GM12878 (cell line): ENCODE data around the gene AKNA. TPM values are rescaled to one million over a fixed set of nuclear protein-coding genes. Genes with fewer than 3 reads are reported as not detected.
A peak's percentile ranks its signal among the peaks of the same experiment; 100 is the strongest.

ENCODE experiments used
- ATAC-seq: fragments of 200-7000 bp; cut with Tn5 transposase; 3 replicates; pipeline ENCODE4 v1.9.1; 2020; ENCODE audit warnings: mild to moderate bottlenecking, moderate library complexity
- BruUV-seq: library from RNA; stranded (reverse); fragments of 400-500 nt; replicated peaks from 2 replicates; lab custom pipeline; 2021; lab: Mats Ljungman, UMichigan
- CTCF ChIA-PET: fragments of 300-600 bp; sonication (Branson Sonifier 250); formaldehyde crosslinking; extraction: SDS; loops from one replicate; lab custom pipeline; 2021; ENCODE audit warnings: inconsistent platforms; lab: Yijun Ruan, JAX
- POLR2A ChIA-PET: fragments of 350-600 bp; formaldehyde crosslinking; extraction: SDS; loops from one replicate; lab custom pipeline; 2021; ENCODE audit warnings: inconsistent platforms; lab: Charles Lee
- RAD21 ChIA-PET: fragments of 300-600 bp; sonication (Branson Sonifier 250); formaldehyde crosslinking; loops from one replicate; lab custom pipeline; 2023; ENCODE audit warnings: antibody characterized with exemption; ENCODE audit not compliant: unreplicated experiment; lab: Charles Lee
- SMC1A ChIA-PET: fragments of 300-600 bp; sonication (Branson Sonifier 250); formaldehyde crosslinking; loops from one replicate; lab custom pipeline; 2023; ENCODE audit not compliant: unreplicated experiment, uncharacterized antibody; lab: Charles Lee
- DNase-seq: peaks from one replicate; pipeline ENCODE4 v3.0.0-alpha.2; 2011; ENCODE audit warnings: low read depth, low spot score
- FAIRE-seq: peaks from 3 replicates; lab custom pipeline; 2011; peaks lifted over from hg19 to GRCh38; lab: Jason Lieb, UNC
- H2AFZ ChIP-seq: 2 replicates; pipeline ENCODE4 v1.6.0; 2011; ENCODE audit warnings: low read depth, low read length, control low read depth; ENCODE audit not compliant: control insufficient read depth
- H3K27ac ChIP-seq: 2 replicates; pipeline ENCODE4 v1.5.1; 2011; ENCODE audit warnings: control low read depth; ENCODE audit not compliant: control insufficient read depth, insufficient read depth
- H3K27me3 ChIP-seq, 2 experiments: replicated peaks in 1 of 2; 2 replicates each; pipeline versions ENCODE4 v1.6.0 to v1.6.1; 2011; ENCODE audit warnings: low read length in 1 of 2; ENCODE audit not compliant: control insufficient read depth in 2 of 2, insufficient read depth in 2 of 2
- H3K36me3 ChIP-seq, 2 experiments: 2 replicates each; pipeline ENCODE4 v1.5.1; 2011; ENCODE audit warnings: low read length in 1 of 2; ENCODE audit not compliant: control insufficient read depth in 2 of 2, insufficient read depth in 2 of 2
- H3K4me1 ChIP-seq: 2 replicates; pipeline ENCODE4 v1.6.1; 2011; ENCODE audit warnings: mild to moderate bottlenecking, low read length, moderate library complexity, mixed read lengths; ENCODE audit not compliant: control insufficient read depth, insufficient read depth
- H3K4me2 ChIP-seq: 2 replicates; pipeline ENCODE4 v1.6.0; 2011; ENCODE audit warnings: control low read depth; ENCODE audit not compliant: control insufficient read depth, insufficient read depth
- H3K4me3 ChIP-seq: fragments of 200-600 bp; sonication (generic); 2 replicates; pipeline ENCODE4 v1.5.1; 2016
- H3K79me2 ChIP-seq: 2 replicates; pipeline ENCODE4 v1.6.0; 2011; ENCODE audit warnings: low read length; ENCODE audit not compliant: control insufficient read depth, insufficient read depth
- H3K9ac ChIP-seq: 2 replicates; pipeline ENCODE4 v1.8.0; 2011; ENCODE audit warnings: low read length, control low read depth, mixed read lengths; ENCODE audit not compliant: control insufficient read depth, insufficient read depth
- H3K9me3 ChIP-seq: replicated peaks from 3 replicates; pipeline ENCODE4 v1.5.1; 2011; ENCODE audit warnings: mild to moderate bottlenecking, low read length; ENCODE audit not compliant: control insufficient read depth, insufficient read depth
- H4K20me1 ChIP-seq: 2 replicates; pipeline ENCODE4 v1.6.0; 2011; ENCODE audit not compliant: control insufficient read depth, insufficient read depth
- CHD1 ChIP-seq: IDR thresholded peaks from 2 replicates; pipeline ENCODE4 v1.6.1; 2012; ENCODE audit warnings: low read depth, low read length, improper control_type of control experiment
- CHD2 ChIP-seq: IDR thresholded peaks from 2 replicates; pipeline ENCODE4 v1.6.1; 2011; ENCODE audit warnings: low read depth, low read length, improper control_type of control experiment, borderline replicate concordance
- CREM ChIP-seq: IDR thresholded peaks from 2 replicates; pipeline ENCODE4 v1.6.1; 2014; ENCODE audit warnings: antibody characterized with exemption, low read depth
- JUNB ChIP-seq: IDR thresholded peaks from 2 replicates; pipeline ENCODE4 v1.6.1; 2016; ENCODE audit warnings: antibody characterized with exemption, mild to moderate bottlenecking
- MXI1 ChIP-seq: fragments of 150-350 bp; IDR thresholded peaks from 2 replicates; pipeline ENCODE4 v1.6.1; 2011; ENCODE audit warnings: low read depth, mild to moderate bottlenecking, inconsistent platforms, low read length, improper control_type of control experiment
- PAX8 ChIP-seq: fragments of 450-650 bp; IDR thresholded peaks from 2 replicates; pipeline ENCODE4 v1.6.1; 2017; ENCODE audit warnings: mild to moderate bottlenecking, moderate library complexity
- PKNOX1 ChIP-seq: fragments of 450-650 bp; IDR thresholded peaks from 2 replicates; pipeline ENCODE4 v1.6.1; 2016; ENCODE audit warnings: mild to moderate bottlenecking
- PRDM15 ChIP-seq: fragments of 450-650 bp; formaldehyde crosslinking; IDR thresholded peaks from 2 replicates; pipeline ENCODE4 v1.4.0; 2020; ENCODE audit warnings: mild to moderate bottlenecking, moderate library complexity
- RBBP5 ChIP-seq: fragments of 200-600 bp; sonication (generic); conservative IDR thresholded peaks from 2 replicates; pipeline ENCODE4 v1.6.1; 2016
- SIN3A ChIP-seq: IDR thresholded peaks from 2 replicates; pipeline ENCODE4 v1.6.1; 2012; ENCODE audit warnings: low read depth, low read length, improper control_type of control experiment
- SIX5 ChIP-seq: IDR thresholded peaks from 2 replicates; pipeline ENCODE4 v1.6.1; 2011; ENCODE audit warnings: mild to moderate bottlenecking, low read depth, low read length, moderate library complexity; ENCODE audit not compliant: severe bottlenecking
- SKIL ChIP-seq: fragments of 450-650 bp; IDR thresholded peaks from 2 replicates; pipeline ENCODE4 v1.6.1; 2017; ENCODE audit warnings: mild to moderate bottlenecking, low read depth, inconsistent platforms; ENCODE audit not compliant: poor library complexity, severe bottlenecking
- USF2 ChIP-seq: IDR thresholded peaks from 2 replicates; pipeline ENCODE4 v1.6.1; 2011; ENCODE audit warnings: low read depth, low read length, improper control_type of control experiment, borderline replicate concordance
- WRNIP1 ChIP-seq: IDR thresholded peaks from 2 replicates; pipeline ENCODE4 v1.6.1; 2011; ENCODE audit warnings: low read depth, low read length, improper control_type of control experiment, borderline replicate concordance
- WGBS: methylation state at CpG from one replicate; pipeline ENCODE4 v1.1.6; 2016; ENCODE audit warnings: low lambda C conversion rate; ENCODE audit not compliant: insufficient replicate concordance, insufficient coverage; ENCODE audit errors: missing lambda C conversion rate; 5-methylcytosine and 5-hydroxymethylcytosine counted together
- in situ Hi-C: fragments of 300-500 bp; cut with MboI; formaldehyde crosslinking; loops from 9 replicates; pipeline ENCODE4 v1.14.3; 2018; ENCODE audit warnings: mixed read lengths
- intact Hi-C: fragments of 100-400 bp; cut with micrococcal nuclease; formaldehyde crosslinking; loops from one replicate; pipeline ENCODE4 v1.14.2; 2022; ENCODE audit not compliant: unreplicated experiment
- polyA plus RNA-seq, 11 experiments: library from polyadenylated mRNA; depleted of rRNA in 4 of 11; unstranded in 6 of 11; stranded (reverse) in 5 of 11; fragments of >200 nt; fragmentation: Nextera tagmentation in 4 of 11; fragmentation: Illumina TruSeq in 1 of 11; extraction: Ambion mirVana in 4 of 11; extraction: Trizol in 1 of 11; gene quantifications; 1 replicate in 1 of 11; 2 replicates in 10 of 11; pipeline versions ENCODE4 v1.2.1 to v1.2.3, GENCODE V29; 2011 to 2016; ENCODE audit warnings: inconsistent platforms in 2 of 11, missing spikeins in 2 of 11, low read depth in 1 of 11
- total RNA-seq, 4 experiments: library from RNA; depleted of rRNA in 3 of 4; stranded (reverse); fragments of >200 nt in 3 of 4; fragmentation: Illumina TruSeq in 1 of 4; extraction: Trizol in 1 of 4; gene quantifications; 2 replicates each; pipeline versions ENCODE4 v1.2.1 to v1.2.3, GENCODE V29; 2013 to 2021

AKNA gene
- total and polyA plus RNA-seq, 10 of the 15 experiments (the other 5 are each of a cell fraction or from before 2014, with no cell fraction given): 1.6 to 132 (median 35.3) TPM

DNA sequence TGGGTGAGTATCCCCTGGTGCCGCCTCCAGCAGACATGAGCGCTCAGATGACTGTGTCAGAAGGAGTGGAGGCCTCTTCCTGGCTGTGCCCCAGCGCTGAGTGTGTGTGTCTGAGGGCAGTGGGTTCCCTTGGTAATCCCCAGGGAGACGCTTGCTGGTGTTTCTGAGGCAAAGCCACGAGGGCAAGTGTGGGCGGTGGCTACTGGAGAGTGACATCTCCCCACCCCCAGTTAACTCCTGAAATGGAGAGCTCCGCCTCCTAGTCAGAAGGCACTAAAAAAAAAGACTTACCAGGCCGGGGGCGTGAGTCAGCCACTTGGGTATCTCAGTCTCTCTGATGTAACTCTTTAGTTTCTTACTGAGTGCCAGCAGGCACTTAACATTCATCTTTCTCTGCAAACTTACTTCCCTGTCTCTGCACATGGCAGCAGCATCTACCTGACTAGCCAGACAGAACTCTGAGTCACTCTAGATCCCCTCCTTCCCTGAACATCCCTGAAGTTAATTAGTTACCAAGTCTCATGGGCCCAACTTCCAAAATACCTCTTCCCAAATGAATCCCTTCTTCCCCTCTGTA lies 38.8 kb downstream of the AKNA start:
- CTCF ChIA-PET: interaction anchor here (3.1 to 3.3 kb wide), 2 partner anchors 36 to 41 kb away, joined by 18 read pairs; no protein-coding TSS in a partner anchor
- TF ChIP-seq PAX8: no peak
- no peak for TF ChIP-seq SIX5
- TF ChIP-seq CREM: no peak
- no peak for TF ChIP-seq CHD1
- TF ChIP-seq USF2: peak; percentile 48
- TF ChIP-seq PKNOX1: peak; percentile 96
- peak; percentile 88; the same call in 1 of the 2 replicates for TF ChIP-seq WRNIP1
- peak; percentile 67; the same call in 1 of the 2 replicates for TF ChIP-seq CHD2
- 0 out of 2 replicates have a peak, but pooled peaks have one; percentile 60 for TF ChIP-seq SIN3A
- TF ChIP-seq RBBP5: no peak
- peak; percentile 55 for TF ChIP-seq SKIL
- peak; percentile 89 for TF ChIP-seq MXI1
- TF ChIP-seq JUNB: no peak
- TF ChIP-seq PRDM15 (CRISPR knock-in tag): no peak

More for the DNA sequence above, 38.8 kb downstream of the AKNA start:
- peaks cover 46 to 59% of the 10 kb centered on the region in 2 experiments for H3K36me3 ChIP-seq
- no peaks in the 10 kb centered on the region for H4K20me1 ChIP-seq
- H2AFZ ChIP-seq: no peak overlapping the region
- BruUV-seq: TSS peak; percentile 29
- peak; percentile 96 for ATAC-seq
- peak; percentile 94 for DNase-seq
- intact Hi-C loops (loop anchor here (1.0 to 10.0 kb wide), 3 partner anchors 17 to 156 kb away; partner anchors contain the start of gene WHRN), in situ Hi-C loops (no loop called here)
- FAIRE-seq: peak; percentile 69
- no peaks in the 10 kb centered on the region for H3K9me3 ChIP-seq
- RAD21 ChIA-PET: interaction anchor here (0.9 to 2.5 kb wide), 13 partner anchors 15 to 268 kb away, joined by 3 to 29 read pairs (median 5); partner anchors contain the start of gene AKNA
- POLR2A ChIA-PET: interaction anchor here (0.6 to 5.1 kb wide), 9 partner anchors 15 to 48 kb away, joined by 3 to 26 read pairs (median 4); partner anchors contain the start of gene AKNA
- H3K4me3 ChIP-seq: no peak overlapping the region
- H3K79me2 ChIP-seq: no peaks in the 10 kb centered on the region
- peak overlapping the region; percentile 29 for H3K27ac ChIP-seq
- no peaks in the 10 kb centered on the region for H3K27me3 ChIP-seq
- H3K4me2 ChIP-seq: no peak overlapping the region
- peaks cover 25% of the 10 kb centered on the region for H3K4me1 ChIP-seq
- SMC1A ChIA-PET: interaction anchor here (0.6 to 3.1 kb wide), 12 partner anchors 9 to 268 kb away, joined by 3 to 20 read pairs (median 4); partner anchors contain the start of gene AKNA
- no peak overlapping the region for H3K9ac ChIP-seq
- WGBS: 0% methylated on average over 9 of the region's 9 CpGs
